ENCODE data around the gene ASXL3. TPM values are rescaled to one million over a fixed set of nuclear protein-coding genes. Genes with fewer than 3 reads are reported as not detected.

The ASXL3 gene
- total and polyA plus RNA-seq, 12 donors, result 0.06 to 3.9 (median 0.22) TPM

DNA sequence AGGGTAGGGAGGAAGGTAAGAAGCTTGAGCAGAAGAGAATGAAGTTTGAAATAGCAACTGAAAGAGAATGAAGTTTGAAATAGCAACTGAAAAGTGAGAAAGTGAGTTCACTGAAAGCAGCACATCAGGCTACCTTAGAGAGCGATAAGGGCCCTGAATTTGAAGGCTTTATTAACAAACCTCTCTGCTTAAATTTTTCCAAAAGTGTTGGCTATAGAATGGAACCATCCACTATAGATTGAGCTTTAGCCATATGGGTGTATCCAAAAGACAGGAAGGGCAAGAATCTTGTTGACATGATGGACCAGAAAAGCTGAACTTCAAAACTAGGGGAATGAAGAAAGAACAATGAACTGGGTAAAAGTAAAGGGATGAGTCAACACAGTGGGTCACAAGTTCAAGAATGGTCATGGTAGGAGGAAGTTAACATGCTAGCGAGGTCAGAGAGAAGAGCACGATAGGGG lies 122.5 kb downstream of the ASXL3 start:
- TF ChIP-seq, protein P1, sequence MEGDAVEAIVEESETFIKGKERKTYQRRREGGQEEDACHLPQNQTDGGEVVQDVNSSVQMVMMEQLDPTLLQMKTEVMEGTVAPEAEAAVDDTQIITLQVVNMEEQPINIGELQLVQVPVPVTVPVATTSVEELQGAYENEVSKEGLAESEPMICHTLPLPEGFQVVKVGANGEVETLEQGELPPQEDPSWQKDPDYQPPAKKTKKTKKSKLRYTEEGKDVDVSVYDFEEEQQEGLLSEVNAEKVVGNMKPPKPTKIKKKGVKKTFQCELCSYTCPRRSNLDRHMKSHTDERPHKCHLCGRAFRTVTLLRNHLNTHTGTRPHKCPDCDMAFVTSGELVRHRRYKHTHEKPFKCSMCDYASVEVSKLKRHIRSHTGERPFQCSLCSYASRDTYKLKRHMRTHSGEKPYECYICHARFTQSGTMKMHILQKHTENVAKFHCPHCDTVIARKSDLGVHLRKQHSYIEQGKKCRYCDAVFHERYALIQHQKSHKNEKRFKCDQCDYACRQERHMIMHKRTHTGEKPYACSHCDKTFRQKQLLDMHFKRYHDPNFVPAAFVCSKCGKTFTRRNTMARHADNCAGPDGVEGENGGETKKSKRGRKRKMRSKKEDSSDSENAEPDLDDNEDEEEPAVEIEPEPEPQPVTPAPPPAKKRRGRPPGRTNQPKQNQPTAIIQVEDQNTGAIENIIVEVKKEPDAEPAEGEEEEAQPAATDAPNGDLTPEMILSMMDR (IDR thresholded peaks at IDR 0.05), result no peak
- TF ChIP-seq POLR2A (IDR thresholded peaks at IDR 0.05), result no peak
- Histone ChIP-seq H3K9me3 (replicated peaks in 1 of 3) (no peaks in the 10 kb centered on the region), H3K4me3 (no peak overlapping the region), H3K36me3 (replicated peaks in 1 of 2) (no peaks in the 10 kb centered on the region), H3K4me1 (replicated peaks in 1 of 2) (no peaks in the 10 kb centered on the region), H3K27me3 (no peaks in the 10 kb centered on the region), H3K27ac (no peak overlapping the region)
- 81 to 87% (median 84%) methylated on average over 3 of the region's 3 CpGs for WGBS, 4 donors
- intact Hi-C loops (cut with DNase I), result no loop called here
- no peak for DNase-seq

DNA sequence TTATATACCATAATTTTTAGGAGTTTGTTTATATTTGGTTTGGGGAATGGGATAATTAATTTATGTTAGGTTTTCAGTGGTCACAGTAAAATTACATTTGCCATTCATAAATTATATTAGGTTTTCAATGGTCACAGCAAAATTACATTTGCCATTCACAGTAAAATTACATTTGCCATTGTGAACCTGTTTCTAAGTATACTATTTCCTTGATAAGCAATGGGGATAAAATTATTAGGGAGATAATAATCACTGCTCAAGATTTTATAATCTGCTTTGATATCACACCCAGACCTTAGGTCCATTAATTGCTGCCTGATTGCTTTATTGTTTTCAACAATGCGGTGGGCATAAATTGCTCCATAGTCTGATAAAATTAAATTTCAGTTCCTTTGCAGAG lies 124.6 kb downstream of the ASXL3 start:
- DNase-seq, result no peak
- Histone ChIP-seq H3K9me3 (replicated peaks in 1 of 3) (no peaks in the 10 kb centered on the region), H3K27ac (no peak overlapping the region), H3K4me1 (replicated peaks in 1 of 2) (no peaks in the 10 kb centered on the region), H3K4me3 (no peak overlapping the region), H3K27me3 (no peaks in the 10 kb centered on the region), H3K36me3 (replicated peaks in 1 of 2) (no peaks in the 10 kb centered on the region)
- intact Hi-C loops (cut with DNase I), result no loop called here
- no peak for TF ChIP-seq POLR2A (IDR thresholded peaks at IDR 0.05)
- TF ChIP-seq, protein P1 (IDR thresholded peaks at IDR 0.05), result no peak
- 86 to 90% (median 90%) methylated on average over 1 of the region's 1 CpG for WGBS, 4 donors

DNA sequence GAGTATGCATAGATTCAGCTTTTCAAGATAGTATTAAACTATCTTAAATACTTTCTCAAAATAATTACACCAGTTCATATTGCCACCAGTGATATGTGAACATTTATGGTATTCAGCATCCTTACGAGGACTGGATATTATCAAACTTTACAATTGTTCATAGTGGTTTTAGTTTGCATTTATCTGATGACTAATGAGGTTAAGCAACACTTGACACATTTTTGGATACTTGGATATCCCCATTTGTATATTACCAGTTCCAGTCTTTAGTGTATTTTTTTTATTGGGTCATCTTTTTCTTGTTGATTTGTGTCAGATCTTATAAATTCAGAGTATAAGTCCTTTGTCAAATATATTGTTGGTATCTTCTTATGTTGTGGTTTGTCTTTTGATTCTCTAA lies 128.4 kb downstream of the ASXL3 start:
- H3K27me3 ChIP-seq, result no peaks in the 10 kb centered on the region
- H3K36me3 ChIP-seq (replicated peaks in 1 of 2), result no peaks in the 10 kb centered on the region
- TF ChIP-seq, protein P1 (IDR thresholded peaks at IDR 0.05), result no peak
- TF ChIP-seq POLR2A (IDR thresholded peaks at IDR 0.05), result no peak
- no peak overlapping the region for H3K27ac ChIP-seq
- intact Hi-C loops (cut with DNase I), result no loop called here
- H3K4me1 ChIP-seq (replicated peaks in 1 of 2), result no peaks in the 10 kb centered on the region
- 0 to 39% (median 37%) methylated on average over 1 of the region's 1 CpG for WGBS, 4 donors
- no peak for DNase-seq
- H3K9me3 ChIP-seq (replicated peaks in 1 of 3), result no peaks in the 10 kb centered on the region
- no peak overlapping the region for H3K4me3 ChIP-seq

DNA sequence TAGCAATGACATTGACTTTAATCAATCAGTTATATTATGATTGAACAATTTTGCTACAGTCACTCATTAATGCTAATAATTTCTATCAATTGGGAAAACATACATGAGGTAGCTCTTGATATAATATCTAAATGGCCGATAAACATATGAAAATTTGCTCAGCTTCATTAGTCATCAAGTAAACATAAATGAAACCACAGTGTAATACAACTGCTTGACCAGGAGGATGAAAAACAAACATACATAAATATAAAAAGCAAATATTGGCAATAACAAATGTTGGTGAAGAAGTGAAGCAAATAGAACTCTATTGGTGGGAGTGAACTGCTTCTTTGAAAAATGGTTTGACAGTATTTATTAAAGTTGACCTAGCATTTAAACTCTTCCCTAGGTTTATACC lies 130.9 kb downstream of the ASXL3 start:
- H3K9me3 ChIP-seq (replicated peaks in 1 of 3), result no peaks in the 10 kb centered on the region
- no peak overlapping the region for H3K4me3 ChIP-seq
- no peaks in the 10 kb centered on the region for H3K27me3 ChIP-seq
- DNase-seq, result no peak
- no peaks in the 10 kb centered on the region for H3K36me3 ChIP-seq (replicated peaks in 1 of 2)
- no peaks in the 10 kb centered on the region for H3K4me1 ChIP-seq (replicated peaks in 1 of 2)
- H3K27ac ChIP-seq, result no peak overlapping the region
- WGBS, 4 donors, result 77 to 88% (median 88%) methylated on average over 1 of the region's 1 CpG
- TF ChIP-seq, protein P1 (IDR thresholded peaks at IDR 0.05), result no peak
- no peak for TF ChIP-seq POLR2A (IDR thresholded peaks at IDR 0.05)
- intact Hi-C loops (cut with DNase I), result no loop called here

All from adrenal gland (tissue), 12 donors.